ENCODE results near the gene FHIT. TPM values are rescaled to one million over a fixed set of nuclear protein-coding genes. Genes with fewer than 3 reads are reported as not detected.

Gene FHIT
- total and polyA plus RNA-seq, 2 of the 4 experiments (the other 2 are of a cell fraction), result 0.07 TPM; not detected in 1

DNA sequence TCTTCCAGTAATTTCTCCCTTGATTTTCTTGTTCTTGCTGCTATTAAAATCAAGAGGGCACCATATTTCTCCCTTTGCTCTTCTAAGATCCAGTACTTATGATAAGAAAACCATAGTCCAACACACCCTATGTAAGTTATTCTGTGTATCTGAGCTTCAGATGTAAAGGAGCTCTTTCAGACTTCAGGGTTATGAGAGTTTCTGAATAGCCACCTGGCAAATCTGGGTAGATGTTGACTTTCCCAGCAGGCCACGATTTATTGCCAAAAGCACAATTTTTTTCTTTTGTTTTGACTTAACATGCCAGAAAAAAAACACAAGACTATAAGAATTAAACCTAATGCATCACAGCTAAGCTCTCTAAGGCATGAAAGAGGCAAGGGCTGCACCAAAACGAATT is 1045.0 kb downstream of the FHIT start:
- no peak overlapping the region for H3K4me2 ChIP-seq (ENCODE audit: low read depth, low read length)
- no peak overlapping the region for H3K18ac ChIP-seq (ENCODE audit: low read depth, low read length)
- H4K8ac ChIP-seq (ENCODE audit: low read depth in 2 of 2, low read length in 2 of 2), result no peak overlapping the region
- POLR2A ChIA-PET (ENCODE audit: unreplicated experiment), result no interaction called here
- no peak overlapping the region for H2BK20ac ChIP-seq (ENCODE audit: low read depth, low read length)
- no peaks in the 10 kb centered on the region for H3K36me3 ChIP-seq (ENCODE audit: control insufficient read depth, insufficient read depth, low read length)
- in situ Hi-C loops (cut with MboI; ENCODE audit: low sequenced_read_pairs) (no loop called here), intact Hi-C loops (cut with micrococcal nuclease) (no loop called here), dilution Hi-C loops (cut with HindIII; ENCODE audit: low sequenced_read_pairs, unreplicated experiment) (no loop called here)
- H2BK15ac ChIP-seq (ENCODE audit: low read depth, low read length), result no peak overlapping the region
- WGBS, 2 experiments (ENCODE audit: extremely low coverage in 2 of 2, insufficient read length in 1 of 2), result no CpG with 5 or more reads among the region's 2 CpGs
- DNase-seq (no peak), ATAC-seq (ENCODE audit: low read depth) (no peak)
- CTCF ChIA-PET, result no interaction called here
- no peaks in the 10 kb centered on the region for H3K9me1 ChIP-seq (ENCODE audit: insufficient read depth, low read length)
- H3K4me1 ChIP-seq (ENCODE audit: control insufficient read depth, insufficient read depth, low read length), result no peaks in the 10 kb centered on the region
- no peak overlapping the region for H4K5ac ChIP-seq (ENCODE audit: low read depth, low read length)
- H2AK9ac ChIP-seq (replicated peaks; ENCODE audit: low read depth, low read length, poor library complexity), result no peak overlapping the region
- no peak overlapping the region for H2AFZ ChIP-seq (replicated peaks; ENCODE audit: low read length, poor library complexity)
- H2BK120ac ChIP-seq (ENCODE audit: low read depth, low read length), result no peak overlapping the region
- no peak overlapping the region for H3K4ac ChIP-seq (ENCODE audit: low read depth, low read length)
- TF ChIP-seq NFE2L2 (IDR thresholded peaks at IDR 0.05; ENCODE audit: low read depth, low read length), result no peak
- BruUV-seq (replicated peaks), result no TSS peak
- H3K27ac ChIP-seq (ENCODE audit: insufficient read depth, low read length), result no peak overlapping the region
- H3K4me3 ChIP-seq (ENCODE audit: insufficient read depth, low read depth, low read length), result no peak overlapping the region
- no peak overlapping the region for H3K9ac ChIP-seq (ENCODE audit: low read depth, low read length)
- H4K20me1 ChIP-seq (ENCODE audit: insufficient read depth, low read length), result no peaks in the 10 kb centered on the region
- no peak overlapping the region for H3K23ac ChIP-seq (ENCODE audit: low read depth, low read length)
- no peaks in the 10 kb centered on the region for H3K9me3 ChIP-seq (ENCODE audit: control insufficient read depth, insufficient read depth, low read length)
- H3K27me3 ChIP-seq (ENCODE audit: control insufficient read depth, insufficient read depth, low read length), result no peaks in the 10 kb centered on the region
- no peaks in the 10 kb centered on the region for H3K79me1 ChIP-seq (ENCODE audit: low read depth in 1 of 2, low read length in 2 of 2)
- no peak overlapping the region for H3K56ac ChIP-seq (ENCODE audit: extremely low read depth, insufficient read depth, low read length)
- no peak overlapping the region for H2BK5ac ChIP-seq (ENCODE audit: low read depth, low read length, poor library complexity, severe bottlenecking)
- H4K91ac ChIP-seq (ENCODE audit: insufficient read depth, low read depth, low read length), result no peak overlapping the region
- no peak overlapping the region for H3K14ac ChIP-seq (replicated peaks; ENCODE audit: low read depth, low read length)
- H2AK5ac ChIP-seq (ENCODE audit: low read depth, low read length), result no peak overlapping the region
